NT2/D1 (cell line): ENCODE data around the gene IL17RB.

Experiments
- SUZ12 ChIP-seq: IDR thresholded peaks from 2 replicates; pipeline ENCODE4 v1.6.1; 2011; ENCODE audit not compliant: insufficient read length, insufficient read depth; ENCODE audit errors: extremely low read depth
- YY1 ChIP-seq: IDR thresholded peaks from 2 replicates; pipeline ENCODE4 v1.6.1; 2011; ENCODE audit not compliant: insufficient read length, insufficient read depth
- ZNF274 ChIP-seq: IDR thresholded peaks from 2 replicates; pipeline ENCODE4 v1.6.1; 2011; ENCODE audit warnings: mild to moderate bottlenecking, low read depth, low read length

DNA sequence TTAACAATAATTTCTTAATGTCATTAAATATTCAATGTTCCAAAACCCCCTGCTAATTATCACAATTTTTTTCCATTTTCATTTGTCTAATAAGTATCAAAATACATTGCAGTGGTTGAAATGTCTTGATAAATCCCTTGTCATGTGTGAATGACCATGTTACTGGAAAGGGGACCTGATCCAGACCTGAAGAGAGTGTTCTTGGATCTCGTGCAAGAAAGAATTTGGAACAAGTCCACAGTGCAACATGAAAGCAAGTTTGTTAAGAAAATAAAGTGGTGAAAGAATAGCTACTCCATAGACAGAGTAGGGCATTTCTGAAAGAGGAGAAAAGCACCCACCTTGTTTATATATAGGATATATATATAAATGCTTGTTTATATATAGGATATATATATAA is 55.7 kb downstream of the IL17RB start:
- TF ChIP-seq YY1 (no peak), ZNF274 (no peak), SUZ12 (no peak)
